SU-DHL-6 (cell line): ENCODE measurements around the gene LBX2.

Source experiments
- H2AFZ ChIP-seq: fragments of 200-600 bp; sonication (generic); 2 replicates; pipeline ENCODE4 v1.6.1; 2014; ENCODE audit warnings: low read depth, mild to moderate bottlenecking, moderate library complexity, mixed read lengths, antibody characterized with exemption, low read length; ENCODE audit not compliant: severe bottlenecking
- H3F3A ChIP-seq: fragments of 200-600 bp; shearing (Covaris generic); 2 replicates; pipeline ENCODE4 v1.6.0; 2016; ENCODE audit warnings: antibody characterized with exemption, mild to moderate bottlenecking; ENCODE audit not compliant: insufficient read depth
- H3K27ac ChIP-seq: fragments of 200-600 bp; sonication (generic); 2 replicates; pipeline ENCODE4 v1.5.1; 2016; ENCODE audit warnings: low read depth, mild to moderate bottlenecking, low read length, moderate library complexity, mixed read lengths
- H3K27me3 ChIP-seq: fragments of 200-600 bp; sonication (generic), shearing (Covaris generic); 2 replicates; pipeline ENCODE4 v1.6.0; 2014; ENCODE audit warnings: mild to moderate bottlenecking, low read length
- H3K36me3 ChIP-seq: fragments of 200-600 bp; sonication (generic); 2 replicates; pipeline ENCODE4 v1.6.1; 2014; ENCODE audit warnings: mild to moderate bottlenecking, low read length, mixed read lengths
- H3K4me2 ChIP-seq: fragments of 300-600, 200-600 bp; shearing (Covaris generic), sonication (generic); 2 replicates; pipeline ENCODE4 v1.6.0; 2014; ENCODE audit warnings: low read length, low read depth, mild to moderate bottlenecking; ENCODE audit not compliant: poor library complexity, severe bottlenecking
- H3K4me3 ChIP-seq: fragments of 200-600 bp; sonication (generic); 2 replicates; pipeline ENCODE4 v1.5.1; 2014; ENCODE audit warnings: antibody characterized with exemption, low read length, mild to moderate bottlenecking, mixed read lengths; ENCODE audit not compliant: insufficient read depth, poor library complexity, severe bottlenecking
- H3K79me2 ChIP-seq: fragments of 200-600 bp; sonication (generic); 2 replicates; pipeline ENCODE4 v1.6.1; 2014; ENCODE audit warnings: mild to moderate bottlenecking, low read length, moderate library complexity; ENCODE audit not compliant: insufficient read depth
- H3K9ac ChIP-seq: fragments of 200-600 bp; sonication (generic); 2 replicates; pipeline ENCODE4 v1.7.0; 2014; ENCODE audit warnings: mild to moderate bottlenecking, low read length
- H3K9me2 ChIP-seq: fragments of 200-600 bp; sonication (generic); replicated peaks from 2 replicates; pipeline ENCODE4 v1.6.1; 2014; ENCODE audit warnings: low read length; ENCODE audit not compliant: insufficient read depth
- H3K9me3 ChIP-seq: fragments of 200-600 bp; sonication (generic); 2 replicates; pipeline ENCODE4 v1.6.1; 2014; ENCODE audit warnings: low read length, mixed read lengths; ENCODE audit not compliant: insufficient read depth
- H4K20me1 ChIP-seq: fragments of 200-600 bp; sonication (generic); 2 replicates; pipeline ENCODE4 v1.6.1; 2014; ENCODE audit warnings: low read depth, mild to moderate bottlenecking, antibody characterized with exemption, low read length, moderate library complexity, mixed read lengths
- EZH2phosphoT487 ChIP-seq: fragments of 200-600 bp; sonication (generic), shearing (Covaris generic); conservative IDR thresholded peaks from 2 replicates; pipeline ENCODE4 v1.6.1; 2018; ENCODE audit warnings: mild to moderate bottlenecking, antibody characterized with exemption, low read length, moderate library complexity, mixed read lengths
- TF ChIP-seq, protein P1 (sequence below): fragments of 200-600 bp; sonication (generic); IDR thresholded peaks from one replicate; pipeline ENCODE4 v1.5.1; 2017; ENCODE audit warnings: antibody characterized with exemption, mild to moderate bottlenecking, low read length, moderate library complexity; ENCODE audit not compliant: insufficient read depth, poor library complexity, severe bottlenecking

The LBX2 gene

DNA sequence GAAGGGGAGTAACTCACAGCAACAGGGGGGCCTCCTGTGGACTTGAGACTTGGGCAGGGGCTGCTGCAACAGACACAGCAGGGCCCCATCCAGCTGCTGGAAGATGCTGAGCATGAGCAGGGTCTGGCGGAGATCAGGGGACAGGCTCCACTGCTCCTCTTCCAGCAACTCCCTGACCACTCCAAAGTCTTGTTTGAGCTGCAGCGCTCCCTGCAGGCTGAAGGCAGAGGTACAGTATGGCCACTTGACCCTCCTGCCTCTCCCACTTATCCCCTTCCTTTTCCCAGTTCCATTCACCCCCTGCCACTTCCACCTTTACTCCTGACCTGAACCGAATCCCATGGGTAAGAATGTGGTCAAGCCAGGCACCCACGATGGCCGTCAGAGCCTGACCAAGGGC, 24.5 kb downstream of the LBX2 start:
- H3K27ac ChIP-seq: no peak overlapping the region
- H3F3A ChIP-seq: peaks cover 17% of the 10 kb centered on the region
- H3K4me2 ChIP-seq: no peak overlapping the region
- H3K27me3 ChIP-seq: no peaks in the 10 kb centered on the region
- H3K9me3 ChIP-seq: no peaks in the 10 kb centered on the region
- TF ChIP-seq, protein P1, sequence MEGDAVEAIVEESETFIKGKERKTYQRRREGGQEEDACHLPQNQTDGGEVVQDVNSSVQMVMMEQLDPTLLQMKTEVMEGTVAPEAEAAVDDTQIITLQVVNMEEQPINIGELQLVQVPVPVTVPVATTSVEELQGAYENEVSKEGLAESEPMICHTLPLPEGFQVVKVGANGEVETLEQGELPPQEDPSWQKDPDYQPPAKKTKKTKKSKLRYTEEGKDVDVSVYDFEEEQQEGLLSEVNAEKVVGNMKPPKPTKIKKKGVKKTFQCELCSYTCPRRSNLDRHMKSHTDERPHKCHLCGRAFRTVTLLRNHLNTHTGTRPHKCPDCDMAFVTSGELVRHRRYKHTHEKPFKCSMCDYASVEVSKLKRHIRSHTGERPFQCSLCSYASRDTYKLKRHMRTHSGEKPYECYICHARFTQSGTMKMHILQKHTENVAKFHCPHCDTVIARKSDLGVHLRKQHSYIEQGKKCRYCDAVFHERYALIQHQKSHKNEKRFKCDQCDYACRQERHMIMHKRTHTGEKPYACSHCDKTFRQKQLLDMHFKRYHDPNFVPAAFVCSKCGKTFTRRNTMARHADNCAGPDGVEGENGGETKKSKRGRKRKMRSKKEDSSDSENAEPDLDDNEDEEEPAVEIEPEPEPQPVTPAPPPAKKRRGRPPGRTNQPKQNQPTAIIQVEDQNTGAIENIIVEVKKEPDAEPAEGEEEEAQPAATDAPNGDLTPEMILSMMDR: no peak
- TF ChIP-seq EZH2phosphoT487: no peak
- H4K20me1 ChIP-seq: no peaks in the 10 kb centered on the region
- no peaks in the 10 kb centered on the region for H3K9me2 ChIP-seq
- H3K79me2 ChIP-seq: no peaks in the 10 kb centered on the region
- H3K9ac ChIP-seq: no peak overlapping the region
- H3K36me3 ChIP-seq: peaks cover 2% of the 10 kb centered on the region; the same call in 1 of the 2 replicates
- no peak overlapping the region for H2AFZ ChIP-seq
- H3K4me3 ChIP-seq: no peak overlapping the region

DNA sequence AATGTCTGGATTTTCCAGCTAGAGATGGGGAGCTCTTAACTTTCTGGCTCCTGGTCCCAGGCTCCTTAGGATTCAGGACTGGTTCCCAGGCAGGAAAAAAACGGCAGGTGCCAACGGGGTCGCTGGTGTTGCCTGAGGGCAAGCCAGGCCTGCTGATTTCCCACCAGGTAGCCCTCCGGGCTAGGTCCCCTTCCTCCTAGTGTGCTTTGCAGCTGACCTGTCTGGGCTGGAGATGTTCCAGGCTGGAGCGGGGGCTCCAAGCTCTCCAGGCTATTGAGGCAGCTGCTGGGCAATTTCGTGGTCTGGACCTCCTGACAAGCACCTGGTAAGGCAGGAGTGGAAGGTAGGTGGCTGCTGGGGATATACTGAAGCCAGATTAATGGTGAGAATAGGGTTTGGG, 24.9 kb downstream of the LBX2 start:
- H3K27ac ChIP-seq: no peak overlapping the region
- H4K20me1 ChIP-seq: no peaks in the 10 kb centered on the region
- H3K4me3 ChIP-seq: no peak overlapping the region
- TF ChIP-seq, protein P1: no peak
- no peak for TF ChIP-seq EZH2phosphoT487
- no peaks in the 10 kb centered on the region for H3K9me2 ChIP-seq
- no peak overlapping the region for H3K4me2 ChIP-seq
- H3F3A ChIP-seq: peaks cover 20% of the 10 kb centered on the region
- no peak overlapping the region for H3K9ac ChIP-seq
- no peaks in the 10 kb centered on the region for H3K9me3 ChIP-seq
- no peaks in the 10 kb centered on the region for H3K36me3 ChIP-seq
- no peaks in the 10 kb centered on the region for H3K79me2 ChIP-seq
- no peaks in the 10 kb centered on the region for H3K27me3 ChIP-seq
- no peak overlapping the region for H2AFZ ChIP-seq

DNA sequence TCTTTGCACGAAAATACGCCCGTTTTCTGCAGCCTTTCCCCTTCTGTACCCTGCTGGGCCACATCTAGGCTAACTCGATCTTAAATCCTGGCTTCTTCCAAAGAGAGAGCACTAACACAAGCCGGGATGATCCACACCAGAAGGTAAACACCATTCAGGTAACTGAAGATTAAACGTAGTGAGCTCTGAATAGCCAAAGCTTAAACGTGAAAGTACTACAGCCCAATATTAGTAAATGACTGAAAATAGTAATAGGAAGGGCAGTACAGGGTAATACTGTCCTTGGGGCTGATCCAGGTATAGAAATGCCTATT, 26.5 kb downstream of the LBX2 start:
- no peak for TF ChIP-seq EZH2phosphoT487
- TF ChIP-seq, protein P1: no peak
- Histone ChIP-seq H4K20me1 (no peaks in the 10 kb centered on the region), H3K27me3 (no peaks in the 10 kb centered on the region), H3K4me2 (peak overlapping the region; percentile 98), H3F3A (peaks cover 20% of the 10 kb centered on the region), H3K9me2 (no peaks in the 10 kb centered on the region), H3K27ac (peak overlapping the region; percentile 89), H2AFZ (peak overlapping the region; percentile 88), H3K36me3 (no peaks in the 10 kb centered on the region), H3K9me3 (no peaks in the 10 kb centered on the region), H3K79me2 (no peaks in the 10 kb centered on the region), H3K9ac (peak overlapping the region; percentile 78), H3K4me3 (peak overlapping the region; percentile 72)
